B cell (primary cell): Measurements from ENCODE around the gene ZNF586. TPM values are rescaled to one million over a fixed set of nuclear protein-coding genes. Genes with fewer than 3 reads are reported as not detected.

ENCODE experiments used
- ATAC-seq: fragments of 200-7000 bp; cut with Tn5 transposase; one replicate; pipeline ENCODE4 v1.10.0; 2021; ENCODE audit warnings: low read depth, mild to moderate bottlenecking, moderate number of reproducible peaks, moderate library complexity
- CTCF ChIA-PET: fragments of 350-600 bp; sonication (Branson Sonifier 250); formaldehyde crosslinking; loops from one replicate; lab custom pipeline; 2021; ENCODE audit warnings: antibody characterized with exemption, inconsistent platforms; lab: Charles Lee
- POLR2A ChIA-PET: fragments of 350-600 bp; sonication (Branson Sonifier 250); formaldehyde crosslinking; loops from one replicate; lab custom pipeline; 2021; ENCODE audit warnings: antibody characterized with exemption; lab: Charles Lee
- DNase-seq: peaks from one replicate; pipeline ENCODE4 v3.0.0; 2013
- H2AFZ ChIP-seq: 2 replicates; pipeline ENCODE4 v1.6.1; 2012; ENCODE audit warnings: mild to moderate bottlenecking, low read depth, low read length; ENCODE audit not compliant: insufficient read depth, poor library complexity, severe bottlenecking
- H3K27ac ChIP-seq, 2 donors: 1 replicate in 1 of 2; 2 replicates in 1 of 2; pipeline ENCODE4 v1.5.1; 2012 to 2013; ENCODE audit warnings: low read length in 2 of 2, mild to moderate bottlenecking in 2 of 2, moderate library complexity in 1 of 2
- H3K27me3 ChIP-seq, 4 experiments: fragments of 200-600 bp in 1 of 4; sonication (generic) in 1 of 4; replicated peaks in 1 of 4; 1 replicate in 2 of 4; 2 replicates in 2 of 4; pipeline versions ENCODE4 v1.6.1 to v1.7.0; 2013 to 2016; ENCODE audit warnings: low read length in 3 of 4, mild to moderate bottlenecking in 2 of 4, mixed read lengths in 1 of 4, moderate library complexity in 1 of 4; ENCODE audit not compliant: insufficient read depth in 4 of 4, control insufficient read depth in 3 of 4; ENCODE audit errors: control extremely low read depth in 1 of 4
- H3K36me3 ChIP-seq, 2 experiments: replicated peaks in 1 of 2; 1 replicate in 1 of 2; 2 replicates in 1 of 2; pipeline versions ENCODE4 v1.6.1 to v1.7.1; 2013; ENCODE audit warnings: low read length in 1 of 2; ENCODE audit not compliant: insufficient read depth in 2 of 2, control insufficient read depth in 1 of 2; ENCODE audit errors: control extremely low read depth in 1 of 2, extremely low read depth in 1 of 2
- H3K4me1 ChIP-seq, 2 donors: fragments of 200-600 bp in 1 of 2; sonication (generic) in 1 of 2; 1 replicate in 1 of 2; 2 replicates in 1 of 2; pipeline versions ENCODE4 v1.5.1 to v1.6.1; 2013 to 2017; ENCODE audit warnings: low read length in 2 of 2; ENCODE audit not compliant: control insufficient read depth in 2 of 2, insufficient read depth in 2 of 2
- H3K4me2 ChIP-seq: replicated peaks from 2 replicates; pipeline ENCODE3; 2012; ENCODE audit warnings: mild to moderate bottlenecking, low read depth, low read length; ENCODE audit not compliant: poor library complexity, severe bottlenecking
- H3K4me3 ChIP-seq, 5 experiments: fragments of 200-600 bp in 1 of 5; sonication (generic) in 1 of 5; 1 replicate in 3 of 5; 2 replicates in 2 of 5; pipeline versions ENCODE4 v1.5.1 to v1.7.0; 2011 to 2016; ENCODE audit warnings: low read length in 4 of 5, mild to moderate bottlenecking in 4 of 5, low read depth in 2 of 5, control low read depth in 1 of 5, moderate library complexity in 1 of 5; ENCODE audit not compliant: insufficient read depth in 1 of 5; ENCODE audit errors: control extremely low read depth in 1 of 5, extremely low read depth in 1 of 5
- H3K79me2 ChIP-seq: fragments of 200-600 bp; sonication (generic); one replicate; pipeline ENCODE4 v1.6.0; 2016; ENCODE audit warnings: low read length; ENCODE audit not compliant: control insufficient read depth, insufficient read depth
- H3K9ac ChIP-seq: fragments of 200-600 bp; sonication (generic); 2 replicates; pipeline ENCODE4 v1.6.1; 2017; ENCODE audit warnings: mild to moderate bottlenecking, low read length, moderate library complexity
- H3K9me3 ChIP-seq, 3 donors: one replicate each; pipeline versions ENCODE4 v1.6.1 to v1.7.1; 2013; ENCODE audit warnings: low read length in 2 of 3; ENCODE audit not compliant: control insufficient read depth in 2 of 3, insufficient read depth in 1 of 3; ENCODE audit errors: control extremely low read depth in 1 of 3
- H4K20me1 ChIP-seq: 2 replicates; pipeline ENCODE4 v1.6.0; 2012; ENCODE audit warnings: mild to moderate bottlenecking, low read length; ENCODE audit not compliant: insufficient read depth, control insufficient read depth, poor library complexity, severe bottlenecking
- H3K27ac Mint-ChIP-seq: one replicate; pipeline ENCODE4 v1.8.0; 2021; ENCODE audit warnings: mixed read lengths
- H3K27me3 Mint-ChIP-seq: one replicate; pipeline ENCODE4 v1.8.0; 2021; ENCODE audit warnings: mixed read lengths
- H3K4me1 Mint-ChIP-seq: one replicate; pipeline ENCODE4 v1.8.0; 2021; ENCODE audit warnings: mixed read lengths
- H3K4me3 Mint-ChIP-seq: one replicate; pipeline ENCODE4 v1.8.0; 2021; ENCODE audit warnings: mixed read lengths
- H3K9me3 Mint-ChIP-seq: one replicate; pipeline ENCODE4 v1.8.0; 2022; ENCODE audit warnings: mixed read lengths; ENCODE audit not compliant: insufficient read depth
- CTCF ChIP-seq: fragments of 200-600 bp; IDR thresholded peaks from one replicate; pipeline ENCODE4 v1.8.0; 2022; ENCODE audit warnings: antibody characterized with exemption, mild to moderate bottlenecking
- EZH2 ChIP-seq: IDR thresholded peaks from 2 replicates; pipeline ENCODE4 v1.6.1; 2012; ENCODE audit warnings: borderline replicate concordance, low read depth, mild to moderate bottlenecking, moderate library complexity, low read length; ENCODE audit not compliant: insufficient read depth, poor library complexity, severe bottlenecking
- WGBS: methylation state at CpG from one replicate; pipeline ENCODE4 v1.1.5; 2013; ENCODE audit warnings: missing lambda C conversion rate; ENCODE audit not compliant: insufficient coverage; 5-methylcytosine and 5-hydroxymethylcytosine counted together
- intact Hi-C: fragments of 100-400 bp; cut with micrococcal nuclease; formaldehyde crosslinking; loops from one replicate; pipeline ENCODE4 v1.10.0; 2022
- polyA plus RNA-seq: library from polyadenylated mRNA; depleted of rRNA; stranded (reverse); fragments of >200 nt; gene quantifications from 2 replicates; pipeline ENCODE4 v1.2.3, GENCODE V29; 2012
- total RNA-seq, 2 donors: library from RNA; stranded (reverse); fragments of 120-200 nt in 1 of 2; gene quantifications; 1 replicate in 1 of 2; 2 replicates in 1 of 2; pipeline versions ENCODE4 v1.2.3 to v1.2.4, GENCODE V29; 2013 to 2022

ZNF586 gene
- total and polyA plus RNA-seq, 2 donors (not counting 1 experiment from before 2014, with no cell fraction given) = 18.0 to 48.0 TPM

- Mint-ChIP-seq H3K4me1 (peaks cover 59% of the 10 kb centered on the region), H3K27me3 (no peaks in the 10 kb centered on the region), H3K27ac (peak overlapping the region; percentile 59), H3K4me3 (peak overlapping the region; percentile 34), H3K9me3 (peaks cover 6% of the 10 kb centered on the region)
- ChIA-PET CTCF (interaction anchor here (0.6 to 0.7 kb wide), 2 partner anchors 18 to 32 kb away, joined by 3 to 4 read pairs; no protein-coding TSS in a partner anchor), POLR2A (no interaction called here)
- ATAC-seq (no peak), DNase-seq (no peak)
- H3K9me3 ChIP-seq = peaks cover 0 to 52% (median 9%) of the 10 kb centered on the region in 3 donors
- H3K9ac ChIP-seq = no peak overlapping the region
- no peak overlapping the region for H3K4me2 ChIP-seq
- H2AFZ ChIP-seq = no peak overlapping the region
- H3K79me2 ChIP-seq = peaks cover 96% of the 10 kb centered on the region
- intact Hi-C loops = no loop called here
- H4K20me1 ChIP-seq = peaks cover 46% of the 10 kb centered on the region
- H3K27me3 ChIP-seq = no peaks in the 10 kb centered on the region
- no peak for TF ChIP-seq CTCF
- TF ChIP-seq EZH2 = no peak
- H3K36me3 ChIP-seq = peaks cover 5 to 43% of the 10 kb centered on the region in 2 experiments
- H3K27ac ChIP-seq = no peak overlapping the region
- peaks cover 30 to 67% of the 10 kb centered on the region in 2 donors for H3K4me1 ChIP-seq
- no peak overlapping the region for H3K4me3 ChIP-seq
- WGBS = 93% methylated on average over 2 of the region's 3 CpGs
Measured at GRCh38 chr19:57773488-57773887, 4.0 kb downstream of the ZNF586 start.

DNA sequence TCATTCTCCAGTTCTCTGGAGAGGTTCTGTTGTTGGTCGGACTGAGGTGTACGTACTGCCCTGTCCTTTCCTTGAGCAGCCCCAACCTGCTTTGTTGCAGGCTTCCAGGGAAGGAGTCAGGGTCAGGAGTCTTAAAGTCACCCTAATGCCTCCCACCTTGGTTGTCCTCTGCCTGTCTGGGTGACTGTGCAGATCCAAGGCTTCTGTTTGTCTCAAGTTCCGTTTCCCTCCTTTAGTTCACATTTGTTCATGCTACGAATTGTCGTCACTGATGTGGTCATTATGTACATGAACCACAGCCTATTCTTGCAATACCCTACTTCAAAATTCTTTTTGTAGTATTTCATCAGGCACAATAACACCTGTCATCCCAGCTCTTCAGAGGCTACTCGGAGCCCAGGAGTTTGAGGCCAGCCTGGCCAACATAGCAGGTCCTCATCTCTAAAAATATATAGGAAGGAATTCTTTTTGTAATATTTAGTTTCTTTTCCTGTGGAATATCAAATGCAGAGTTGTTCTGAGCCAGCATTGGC is 7.4 kb downstream of the ZNF586 start:
- Mint-ChIP-seq H3K27ac (no peak overlapping the region), H3K4me3 (no peak overlapping the region), H3K9me3 (peaks cover 16% of the 10 kb centered on the region), H3K4me1 (peaks cover 40% of the 10 kb centered on the region), H3K27me3 (no peaks in the 10 kb centered on the region)
- DNase-seq = no peak
- no peak for TF ChIP-seq CTCF
- intact Hi-C loops = no loop called here
- Histone ChIP-seq H3K27me3 (no peaks in the 10 kb centered on the region), H3K79me2 (peaks cover 100% of the 10 kb centered on the region), H3K4me2 (no peak overlapping the region), H3K9me3 (peaks cover 0 to 53% (median 34%) of the 10 kb centered on the region in 3 donors), H3K4me1 (peaks cover 12 to 41% of the 10 kb centered on the region in 2 donors), H2AFZ (no peak overlapping the region), H3K27ac (no peak overlapping the region), H4K20me1 (peaks cover 43% of the 10 kb centered on the region), H3K36me3 (peaks cover 13 to 73% of the 10 kb centered on the region in 2 experiments), H3K9ac (no peak overlapping the region), H3K4me3 (no peak overlapping the region)
- ATAC-seq = no peak
- POLR2A ChIA-PET = no interaction called here
- CTCF ChIA-PET = no interaction called here
- 100% methylated on average over 3 of the region's 6 CpGs for WGBS
